HepG2 (cell line): ENCODE data around the gene HSF2BP. TPM values are rescaled to one million over a fixed set of nuclear protein-coding genes. Genes with fewer than 3 reads are reported as not detected.

Source experiments
- CAMTA2 ChIP-seq: sonication (generic); formaldehyde crosslinking; IDR thresholded peaks from 2 replicates; pipeline ENCODE4 v1.4.0; 2020; ENCODE audit warnings: mild to moderate bottlenecking, missing genetic modification reagents, borderline replicate concordance
- CTCF ChIP-seq: sonication (generic); formaldehyde crosslinking; IDR thresholded peaks from 2 replicates; pipeline ENCODE4 v1.5.0; 2020; ENCODE audit warnings: mild to moderate bottlenecking, missing genetic modification reagents, moderate library complexity
- E2F1 ChIP-seq: sonication (generic); formaldehyde crosslinking; IDR thresholded peaks from 2 replicates; pipeline ENCODE4 v1.5.0; 2020; ENCODE audit warnings: missing genetic modification reagents
- RBFOX2 ChIP-seq: fragments of 200-400 bp; formaldehyde crosslinking; IDR thresholded peaks from 2 replicates; pipeline ENCODE4 v1.6.1; 2017; ENCODE audit warnings: low read depth, mild to moderate bottlenecking, low read length
- SIX4 ChIP-seq: sonication (generic); formaldehyde crosslinking; IDR thresholded peaks from 2 replicates; pipeline ENCODE4 v1.4.0; 2020; ENCODE audit warnings: missing genetic modification reagents
- ZFP62 ChIP-seq: sonication (generic); formaldehyde crosslinking; IDR thresholded peaks from 2 replicates; pipeline ENCODE4 v1.4.0; 2020; ENCODE audit warnings: missing genetic modification reagents
- ZNF124 ChIP-seq: sonication (generic); formaldehyde crosslinking; IDR thresholded peaks from 2 replicates; pipeline ENCODE4 v1.4.0; 2020; ENCODE audit warnings: missing genetic modification reagents
- ZNF232 ChIP-seq: sonication (generic); formaldehyde crosslinking; IDR thresholded peaks from 2 replicates; pipeline ENCODE4 v1.4.0; 2020; ENCODE audit warnings: missing genetic modification reagents, borderline replicate concordance
- ZNF510 ChIP-seq: sonication (generic); formaldehyde crosslinking; IDR thresholded peaks from 2 replicates; pipeline ENCODE4 v1.4.0; 2020; ENCODE audit warnings: low read depth, mild to moderate bottlenecking, missing genetic modification reagents
- ZNF784 ChIP-seq: sonication (generic); formaldehyde crosslinking; IDR thresholded peaks from 2 replicates; pipeline ENCODE4 v1.5.1; 2020; ENCODE audit warnings: missing genetic modification reagents, mild to moderate bottlenecking, borderline replicate concordance
- polyA plus RNA-seq, 8 experiments: library from polyadenylated mRNA; depleted of rRNA in 3 of 8; stranded (reverse) in 7 of 8; unstranded in 1 of 8; fragments of >200 nt; fragmentation: Illumina TruSeq in 4 of 8; extraction: Trizol in 4 of 8; gene quantifications; 2 replicates each; pipeline versions ENCODE4 v1.2.1 to v1.2.3, GENCODE V29; 2011 to 2016; ENCODE audit warnings: low read depth in 4 of 8, missing spikeins in 1 of 8, mixed read lengths in 1 of 8; ENCODE audit not compliant: insufficient read depth in 1 of 8
- total RNA-seq, 5 experiments: library from RNA; depleted of rRNA; stranded (reverse); fragments of >200 nt; fragmentation: Illumina TruSeq; extraction: Trizol; gene quantifications; 2 replicates each; pipeline ENCODE4 v1.2.3, GENCODE V29; 2016; ENCODE audit warnings: low read depth in 1 of 5
- TF ChIP-seq, protein P1 (sequence below): sonication (generic); formaldehyde crosslinking; IDR thresholded peaks from 2 replicates; pipeline ENCODE4 v1.4.0; 2020; ENCODE audit warnings: missing genetic modification reagents
- TF ChIP-seq, protein P2 (sequence below), 2 experiments: fragments of 450-650 bp in 1 of 2; sonication (generic) in 1 of 2; formaldehyde crosslinking; IDR thresholded peaks; 2 replicates each; pipeline versions ENCODE4 v1.5.0 to v1.8.0; 2020 to 2022; ENCODE audit warnings: mild to moderate bottlenecking in 1 of 2, missing genetic modification reagents in 1 of 2
- TF ChIP-seq, protein P3 (sequence below): sonication (generic); formaldehyde crosslinking; IDR thresholded peaks from 2 replicates; pipeline ENCODE4 v1.9.0; 2021; ENCODE audit warnings: missing genetic modification reagents, borderline replicate concordance

HSF2BP gene
- total and polyA plus RNA-seq, 2 of the 13 experiments (the other 11 are each of a cell fraction or from before 2014, with no cell fraction given) = 0.67 to 2.2 TPM

GRCh38 chr21:43659136-43660000 is at the start of gene HSF2BP, which contains the start of gene RRP1B (continued):
- TF ChIP-seq, protein P1, sequence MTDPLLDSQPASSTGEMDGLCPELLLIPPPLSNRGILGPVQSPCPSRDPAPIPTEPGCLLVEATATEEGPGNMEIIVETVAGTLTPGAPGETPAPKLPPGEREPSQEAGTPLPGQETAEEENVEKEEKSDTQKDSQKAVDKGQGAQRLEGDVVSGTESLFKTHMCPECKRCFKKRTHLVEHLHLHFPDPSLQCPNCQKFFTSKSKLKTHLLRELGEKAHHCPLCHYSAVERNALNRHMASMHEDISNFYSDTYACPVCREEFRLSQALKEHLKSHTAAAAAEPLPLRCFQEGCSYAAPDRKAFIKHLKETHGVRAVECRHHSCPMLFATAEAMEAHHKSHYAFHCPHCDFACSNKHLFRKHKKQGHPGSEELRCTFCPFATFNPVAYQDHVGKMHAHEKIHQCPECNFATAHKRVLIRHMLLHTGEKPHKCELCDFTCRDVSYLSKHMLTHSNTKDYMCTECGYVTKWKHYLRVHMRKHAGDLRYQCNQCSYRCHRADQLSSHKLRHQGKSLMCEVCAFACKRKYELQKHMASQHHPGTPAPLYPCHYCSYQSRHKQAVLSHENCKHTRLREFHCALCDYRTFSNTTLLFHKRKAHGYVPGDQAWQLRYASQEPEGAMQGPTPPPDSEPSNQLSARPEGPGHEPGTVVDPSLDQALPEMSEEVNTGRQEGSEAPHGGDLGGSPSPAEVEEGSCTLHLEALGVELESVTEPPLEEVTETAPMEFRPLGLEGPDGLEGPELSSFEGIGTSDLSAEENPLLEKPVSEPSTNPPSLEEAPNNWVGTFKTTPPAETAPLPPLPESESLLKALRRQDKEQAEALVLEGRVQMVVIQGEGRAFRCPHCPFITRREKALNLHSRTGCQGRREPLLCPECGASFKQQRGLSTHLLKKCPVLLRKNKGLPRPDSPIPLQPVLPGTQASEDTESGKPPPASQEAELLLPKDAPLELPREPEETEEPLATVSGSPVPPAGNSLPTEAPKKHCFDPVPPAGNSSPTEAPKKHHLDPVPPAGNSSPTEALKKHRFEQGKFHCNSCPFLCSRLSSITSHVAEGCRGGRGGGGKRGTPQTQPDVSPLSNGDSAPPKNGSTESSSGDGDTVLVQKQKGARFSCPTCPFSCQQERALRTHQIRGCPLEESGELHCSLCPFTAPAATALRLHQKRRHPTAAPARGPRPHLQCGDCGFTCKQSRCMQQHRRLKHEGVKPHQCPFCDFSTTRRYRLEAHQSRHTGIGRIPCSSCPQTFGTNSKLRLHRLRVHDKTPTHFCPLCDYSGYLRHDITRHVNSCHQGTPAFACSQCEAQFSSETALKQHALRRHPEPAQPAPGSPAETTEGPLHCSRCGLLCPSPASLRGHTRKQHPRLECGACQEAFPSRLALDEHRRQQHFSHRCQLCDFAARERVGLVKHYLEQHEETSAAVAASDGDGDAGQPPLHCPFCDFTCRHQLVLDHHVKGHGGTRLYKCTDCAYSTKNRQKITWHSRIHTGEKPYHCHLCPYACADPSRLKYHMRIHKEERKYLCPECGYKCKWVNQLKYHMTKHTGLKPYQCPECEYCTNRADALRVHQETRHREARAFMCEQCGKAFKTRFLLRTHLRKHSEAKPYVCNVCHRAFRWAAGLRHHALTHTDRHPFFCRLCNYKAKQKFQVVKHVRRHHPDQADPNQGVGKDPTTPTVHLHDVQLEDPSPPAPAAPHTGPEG (CRISPR knock-in tag) = peak; percentile 96
- TF ChIP-seq RBFOX2 = peak; percentile 96
- 0 out of 2 replicates have a peak, but pooled peaks have one; percentile 57 for TF ChIP-seq ZNF510 (CRISPR knock-in tag)
- TF ChIP-seq ZNF784 = peak; percentile 80; the same call in 1 of the 2 replicates
- TF ChIP-seq CAMTA2 (CRISPR knock-in tag) = 0 out of 2 replicates have a peak, but pooled peaks have one; percentile 66
- 0 out of 2 replicates have a peak, but pooled peaks have one; percentile 14 for TF ChIP-seq ZNF124 (CRISPR knock-in tag)
- TF ChIP-seq ZFP62 = no peak
- TF ChIP-seq E2F1 (CRISPR knock-in tag) = peak; percentile 88
- TF ChIP-seq SIX4 = no peak; the same call in 1 of the 2 replicates
- peak; percentile 95 for TF ChIP-seq ZNF232
- TF ChIP-seq, protein P2, sequence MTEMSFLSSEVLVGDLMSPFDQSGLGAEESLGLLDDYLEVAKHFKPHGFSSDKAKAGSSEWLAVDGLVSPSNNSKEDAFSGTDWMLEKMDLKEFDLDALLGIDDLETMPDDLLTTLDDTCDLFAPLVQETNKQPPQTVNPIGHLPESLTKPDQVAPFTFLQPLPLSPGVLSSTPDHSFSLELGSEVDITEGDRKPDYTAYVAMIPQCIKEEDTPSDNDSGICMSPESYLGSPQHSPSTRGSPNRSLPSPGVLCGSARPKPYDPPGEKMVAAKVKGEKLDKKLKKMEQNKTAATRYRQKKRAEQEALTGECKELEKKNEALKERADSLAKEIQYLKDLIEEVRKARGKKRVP (CRISPR knock-in tag; IDR thresholded peaks at IDR 0.05) = 0 out of 4 replicates have a peak, but pooled peaks of 1 of the 2 experiments have one; percentile 63
- TF ChIP-seq CTCF = peak; percentile 21; the same call in 1 of the 2 replicates
- TF ChIP-seq, protein P3, sequence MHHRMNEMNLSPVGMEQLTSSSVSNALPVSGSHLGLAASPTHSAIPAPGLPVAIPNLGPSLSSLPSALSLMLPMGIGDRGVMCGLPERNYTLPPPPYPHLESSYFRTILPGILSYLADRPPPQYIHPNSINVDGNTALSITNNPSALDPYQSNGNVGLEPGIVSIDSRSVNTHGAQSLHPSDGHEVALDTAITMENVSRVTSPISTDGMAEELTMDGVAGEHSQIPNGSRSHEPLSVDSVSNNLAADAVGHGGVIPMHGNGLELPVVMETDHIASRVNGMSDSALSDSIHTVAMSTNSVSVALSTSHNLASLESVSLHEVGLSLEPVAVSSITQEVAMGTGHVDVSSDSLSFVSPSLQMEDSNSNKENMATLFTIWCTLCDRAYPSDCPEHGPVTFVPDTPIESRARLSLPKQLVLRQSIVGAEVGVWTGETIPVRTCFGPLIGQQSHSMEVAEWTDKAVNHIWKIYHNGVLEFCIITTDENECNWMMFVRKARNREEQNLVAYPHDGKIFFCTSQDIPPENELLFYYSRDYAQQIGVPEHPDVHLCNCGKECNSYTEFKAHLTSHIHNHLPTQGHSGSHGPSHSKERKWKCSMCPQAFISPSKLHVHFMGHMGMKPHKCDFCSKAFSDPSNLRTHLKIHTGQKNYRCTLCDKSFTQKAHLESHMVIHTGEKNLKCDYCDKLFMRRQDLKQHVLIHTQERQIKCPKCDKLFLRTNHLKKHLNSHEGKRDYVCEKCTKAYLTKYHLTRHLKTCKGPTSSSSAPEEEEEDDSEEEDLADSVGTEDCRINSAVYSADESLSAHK (CRISPR knock-in tag) = 0 out of 2 replicates have a peak, but pooled peaks have one; percentile 61
